GM12891 (cell line): ENCODE data around the gene SNAPC2.

ENCODE experiments used
- POLR2A ChIP-seq: IDR thresholded peaks from 2 replicates; pipeline ENCODE4 v1.6.1; 2011; ENCODE audit warnings: low read depth, low read length, control low read depth
- POLR2AphosphoS5 ChIP-seq: IDR thresholded peaks from 2 replicates; pipeline ENCODE4 v1.6.1; 2011; ENCODE audit warnings: low read depth, low read length, control low read depth
- SPI1 ChIP-seq: IDR thresholded peaks from 2 replicates; pipeline ENCODE4 v1.6.1; 2011; ENCODE audit warnings: low read depth, low read length, control low read depth
- TAF1 ChIP-seq: IDR thresholded peaks from 2 replicates; pipeline ENCODE4 v1.6.1; 2011; ENCODE audit warnings: low read depth, low read length, control low read depth

DNA sequence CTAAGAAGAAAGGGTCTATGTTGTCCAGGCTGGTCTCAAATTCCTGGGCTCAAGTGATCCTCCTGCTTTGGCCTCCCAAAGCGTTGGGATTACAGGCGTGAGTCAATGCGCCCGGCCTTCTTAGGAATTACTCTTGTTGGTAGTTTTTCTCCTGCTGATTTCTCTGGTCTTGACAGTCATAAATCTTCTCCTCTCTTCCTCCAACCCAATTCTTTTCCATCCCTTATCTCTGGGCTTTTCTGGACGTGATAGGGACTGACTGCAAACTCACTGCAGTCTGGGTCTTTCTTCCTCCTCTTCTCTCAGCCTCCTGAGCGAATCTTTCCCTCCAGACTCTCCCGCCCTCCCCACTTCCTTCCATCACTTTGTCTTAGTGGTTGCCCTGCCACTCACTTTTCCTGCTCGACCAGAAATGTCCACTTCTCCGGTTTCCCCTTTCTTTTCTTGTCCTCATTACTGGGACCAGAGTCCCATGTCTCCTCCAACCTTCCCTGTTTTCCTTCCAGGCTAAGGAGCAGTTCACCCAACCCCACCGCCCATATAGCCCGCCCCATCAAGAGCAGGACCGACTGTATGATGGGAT is 45.2 kb downstream of the SNAPC2 start:
- no peak for TF ChIP-seq POLR2A
- no peak for TF ChIP-seq TAF1
- no peak for TF ChIP-seq POLR2AphosphoS5
- TF ChIP-seq SPI1: no peak
